Measurements from ENCODE around the gene EEA1. TPM values are rescaled to one million over a fixed set of nuclear protein-coding genes. Genes with fewer than 3 reads are reported as not detected.

Gene EEA1
- total and polyA plus RNA-seq, 4 donors: 5.3 to 56.7 (median 24.6) TPM

DNA sequence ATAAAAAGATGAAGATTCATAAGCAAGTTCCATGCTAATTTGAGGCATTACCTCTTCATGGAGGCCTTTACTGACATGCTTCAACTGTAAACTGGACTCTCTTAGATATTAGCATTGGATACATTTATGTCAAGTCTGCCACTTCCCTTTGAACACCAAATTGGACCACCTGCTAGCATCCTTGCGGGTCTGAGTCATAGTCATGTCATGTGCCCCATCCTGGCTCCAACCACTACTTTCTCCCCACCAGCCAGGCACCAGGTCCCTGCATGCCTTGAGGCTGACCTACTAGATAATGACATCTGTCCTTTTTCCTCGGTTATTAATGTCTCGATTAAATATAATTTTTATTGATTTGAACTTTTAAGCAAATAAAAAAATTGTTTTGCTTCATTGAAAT lies 32.9 kb upstream of the EEA1 start:
- WGBS, 2 donors: 95 to 98% methylated on average over 3 of the region's 3 CpGs
- intact Hi-C loops (cut with DNase I): no loop called here
- ATAC-seq (ENCODE audit: low FRiP score): no peak

GRCh38 chr12:92955997-92956663 lies 27.0 kb upstream of the EEA1 start:
- Histone ChIP-seq H3K36me3 (ENCODE audit: control insufficient read depth in 1 of 2, insufficient read depth in 2 of 2, low read length in 1 of 2) (no peaks in the 10 kb centered on the region), H3K4me1 (ENCODE audit: control insufficient read depth in 1 of 2, insufficient read depth in 2 of 2, low read length in 2 of 2) (no peaks in the 10 kb centered on the region), H3K27me3 (ENCODE audit: control insufficient read depth in 1 of 2, insufficient read depth in 2 of 2, low read length in 1 of 2) (no peaks in the 10 kb centered on the region), H3K27ac (ENCODE audit: low read depth in 1 of 2, low read length in 2 of 2) (no peak overlapping the region), H3K4me3 (ENCODE audit: low read length in 2 of 2) (no peak overlapping the region), H3K9me3 (ENCODE audit: control insufficient read depth, low read length) (peaks cover 5% of the 10 kb centered on the region)
- ATAC-seq (ENCODE audit: low FRiP score) (no peak), DNase-seq (no peak)
- WGBS, 2 donors: 54 to 61% methylated on average over 2 of the region's 2 CpGs
- intact Hi-C loops (cut with DNase I): no loop called here

More for the DNA sequence above, 32.9 kb upstream of the EEA1 start:
- no peak overlapping the region for H3K4me3 ChIP-seq (ENCODE audit: low read length in 2 of 2)
- no peaks in the 10 kb centered on the region for H3K4me1 ChIP-seq (ENCODE audit: control insufficient read depth in 1 of 2, insufficient read depth in 2 of 2, low read length in 2 of 2)
- H3K27ac ChIP-seq (ENCODE audit: low read depth in 1 of 2, low read length in 2 of 2): no peak overlapping the region
- no peak for DNase-seq
- H3K9me3 ChIP-seq (ENCODE audit: control insufficient read depth, low read length): no peaks in the 10 kb centered on the region
- H3K27me3 ChIP-seq (ENCODE audit: control insufficient read depth in 1 of 2, insufficient read depth in 2 of 2, low read length in 1 of 2): no peaks in the 10 kb centered on the region
- H3K36me3 ChIP-seq (ENCODE audit: control insufficient read depth in 1 of 2, insufficient read depth in 2 of 2, low read length in 1 of 2): no peaks in the 10 kb centered on the region

DNA sequence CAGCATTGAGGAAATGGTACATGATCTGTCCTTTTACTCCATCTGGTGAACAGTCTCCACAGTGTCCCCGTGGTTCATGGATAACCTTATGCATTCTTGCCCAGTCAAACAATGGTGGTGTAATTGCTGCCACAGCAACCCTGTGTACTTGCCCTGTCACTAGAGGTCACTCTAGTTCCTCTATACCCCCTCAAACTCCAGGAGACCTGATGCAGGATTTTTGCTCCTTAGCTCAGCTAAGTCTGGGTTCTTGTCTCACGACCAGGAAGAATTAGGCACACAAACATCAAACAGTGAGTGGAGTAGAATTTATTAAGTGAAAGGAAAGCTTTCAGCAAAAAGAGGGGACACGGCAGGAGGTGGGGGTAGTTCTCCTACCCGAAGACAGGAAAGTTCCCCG lies 24.7 kb upstream of the EEA1 start:
- Histone ChIP-seq H3K4me3 (ENCODE audit: low read length in 2 of 2) (no peak overlapping the region), H3K27me3 (ENCODE audit: control insufficient read depth in 1 of 2, insufficient read depth in 2 of 2, low read length in 1 of 2) (no peaks in the 10 kb centered on the region), H3K27ac (ENCODE audit: low read depth in 1 of 2, low read length in 2 of 2) (no peak overlapping the region), H3K36me3 (ENCODE audit: control insufficient read depth in 1 of 2, insufficient read depth in 2 of 2, low read length in 1 of 2) (no peaks in the 10 kb centered on the region), H3K9me3 (ENCODE audit: control insufficient read depth, low read length) (peaks cover 5% of the 10 kb centered on the region), H3K4me1 (ENCODE audit: control insufficient read depth in 1 of 2, insufficient read depth in 2 of 2, low read length in 2 of 2) (no peaks in the 10 kb centered on the region)
- no peak for DNase-seq
- no peak for ATAC-seq (ENCODE audit: low FRiP score)
- intact Hi-C loops (cut with DNase I): no loop called here
- 79 to 86% methylated on average over 5 of the region's 5 CpGs for WGBS, 2 donors

- H3K9me3 ChIP-seq (ENCODE audit: control insufficient read depth, low read length): peaks cover 5% of the 10 kb centered on the region
- DNase-seq (no peak), ATAC-seq (ENCODE audit: low FRiP score) (no peak)
- no peaks in the 10 kb centered on the region for H3K36me3 ChIP-seq (ENCODE audit: control insufficient read depth in 1 of 2, insufficient read depth in 2 of 2, low read length in 1 of 2)
- H3K4me3 ChIP-seq (ENCODE audit: low read length in 2 of 2): no peak overlapping the region
- WGBS, 2 donors: 16 to 28% methylated on average over 7 of the region's 7 CpGs
- intact Hi-C loops (cut with DNase I): no loop called here
- no peaks in the 10 kb centered on the region for H3K4me1 ChIP-seq (ENCODE audit: control insufficient read depth in 1 of 2, insufficient read depth in 2 of 2, low read length in 2 of 2)
- H3K27me3 ChIP-seq (ENCODE audit: control insufficient read depth in 1 of 2, insufficient read depth in 2 of 2, low read length in 1 of 2): no peaks in the 10 kb centered on the region
- no peak overlapping the region for H3K27ac ChIP-seq (ENCODE audit: low read depth in 1 of 2, low read length in 2 of 2)
Observed at GRCh38 chr12:92952394-92952793, 23.3 kb upstream of the EEA1 start.

- intact Hi-C loops (cut with DNase I): no loop called here
- Histone ChIP-seq H3K4me1 (ENCODE audit: control insufficient read depth in 1 of 2, insufficient read depth in 2 of 2, low read length in 2 of 2) (no peaks in the 10 kb centered on the region), H3K36me3 (ENCODE audit: control insufficient read depth in 1 of 2, insufficient read depth in 2 of 2, low read length in 1 of 2) (no peaks in the 10 kb centered on the region), H3K27me3 (ENCODE audit: control insufficient read depth in 1 of 2, insufficient read depth in 2 of 2, low read length in 1 of 2) (no peaks in the 10 kb centered on the region), H3K27ac (ENCODE audit: low read depth in 1 of 2, low read length in 2 of 2) (no peak overlapping the region), H3K4me3 (ENCODE audit: low read length in 2 of 2) (no peak overlapping the region), H3K9me3 (ENCODE audit: control insufficient read depth, low read length) (peaks cover 5% of the 10 kb centered on the region)
- no peak for ATAC-seq (ENCODE audit: low FRiP score)
- WGBS, 2 donors: 93 to 95% methylated on average over 4 of the region's 4 CpGs
- no peak for DNase-seq
Observed at GRCh38 chr12:92951006-92951405, 21.9 kb upstream of the EEA1 start.

- Histone ChIP-seq H3K36me3 (ENCODE audit: control insufficient read depth in 1 of 2, insufficient read depth in 2 of 2, low read length in 1 of 2) (no peaks in the 10 kb centered on the region), H3K4me3 (ENCODE audit: low read length in 2 of 2) (no peak overlapping the region), H3K27ac (ENCODE audit: low read depth in 1 of 2, low read length in 2 of 2) (no peak overlapping the region), H3K9me3 (ENCODE audit: control insufficient read depth, low read length) (peaks cover 5% of the 10 kb centered on the region), H3K4me1 (ENCODE audit: control insufficient read depth in 1 of 2, insufficient read depth in 2 of 2, low read length in 2 of 2) (no peaks in the 10 kb centered on the region), H3K27me3 (ENCODE audit: control insufficient read depth in 1 of 2, insufficient read depth in 2 of 2, low read length in 1 of 2) (no peaks in the 10 kb centered on the region)
- no peak for DNase-seq
- WGBS, 2 donors: 74 to 84% methylated on average over 4 of the region's 4 CpGs
- no peak for ATAC-seq (ENCODE audit: low FRiP score)
- intact Hi-C loops (cut with DNase I): no loop called here
Observed at GRCh38 chr12:92950011-92950410, 20.9 kb upstream of the EEA1 start.

- intact Hi-C loops (cut with DNase I): no loop called here
- no peaks in the 10 kb centered on the region for H3K36me3 ChIP-seq (ENCODE audit: control insufficient read depth in 1 of 2, insufficient read depth in 2 of 2, low read length in 1 of 2)
- no peak overlapping the region for H3K27ac ChIP-seq (ENCODE audit: low read depth in 1 of 2, low read length in 2 of 2)
- 88 to 96% methylated on average over 1 of the region's 1 CpG for WGBS, 2 donors
- H3K4me3 ChIP-seq (ENCODE audit: low read length in 2 of 2): no peak overlapping the region
- no peaks in the 10 kb centered on the region for H3K4me1 ChIP-seq (ENCODE audit: control insufficient read depth in 1 of 2, insufficient read depth in 2 of 2, low read length in 2 of 2)
- H3K9me3 ChIP-seq (ENCODE audit: control insufficient read depth, low read length): peaks cover 5% of the 10 kb centered on the region
- no peak for DNase-seq
- H3K27me3 ChIP-seq (ENCODE audit: control insufficient read depth in 1 of 2, insufficient read depth in 2 of 2, low read length in 1 of 2): no peaks in the 10 kb centered on the region
- ATAC-seq (ENCODE audit: low FRiP score): no peak
Observed at GRCh38 chr12:92949466-92949865, 20.4 kb upstream of the EEA1 start.

DNA sequence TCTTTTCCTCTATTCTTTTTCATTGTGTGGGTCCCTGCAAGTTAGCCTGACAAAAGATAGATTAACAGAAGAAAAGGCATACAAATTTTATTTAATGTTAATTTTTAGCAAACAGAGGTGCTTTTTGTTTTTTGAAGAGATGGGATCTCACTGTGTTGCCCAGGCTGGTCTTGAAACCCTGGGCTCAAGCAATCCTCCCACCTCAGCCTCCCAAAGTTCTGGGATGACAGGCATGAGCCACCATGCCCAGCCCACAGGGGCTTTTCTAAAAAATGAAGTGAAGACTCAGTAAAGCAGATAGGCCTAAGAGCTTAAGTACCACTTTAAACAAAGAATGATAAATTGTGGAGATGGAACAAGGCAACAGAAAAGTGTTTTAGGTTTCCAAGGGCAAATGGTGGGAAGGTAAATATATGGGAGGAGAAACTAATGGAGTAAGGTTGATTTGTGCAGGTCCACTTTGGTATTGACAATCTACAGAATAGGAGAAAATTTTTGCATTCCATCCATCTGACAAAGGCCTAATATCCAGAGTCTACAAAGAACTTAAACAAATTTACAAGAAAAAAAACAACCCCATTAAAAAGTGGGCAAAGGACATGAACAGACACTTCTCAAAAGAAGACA lies 18.6 kb upstream of the EEA1 start:
- H3K4me3 ChIP-seq (ENCODE audit: low read length in 2 of 2): no peak overlapping the region
- no peaks in the 10 kb centered on the region for H3K4me1 ChIP-seq (ENCODE audit: control insufficient read depth in 1 of 2, insufficient read depth in 2 of 2, low read length in 2 of 2)
- no peaks in the 10 kb centered on the region for H3K27me3 ChIP-seq (ENCODE audit: control insufficient read depth in 1 of 2, insufficient read depth in 2 of 2, low read length in 1 of 2)
- intact Hi-C loops (cut with DNase I): no loop called here
- no peak overlapping the region for H3K27ac ChIP-seq (ENCODE audit: low read depth in 1 of 2, low read length in 2 of 2)
- H3K36me3 ChIP-seq (ENCODE audit: control insufficient read depth in 1 of 2, insufficient read depth in 2 of 2, low read length in 1 of 2): no peaks in the 10 kb centered on the region
- no peaks in the 10 kb centered on the region for H3K9me3 ChIP-seq (ENCODE audit: control insufficient read depth, low read length)
- ATAC-seq (ENCODE audit: low FRiP score) (no peak), DNase-seq (no peak)

- intact Hi-C loops (cut with DNase I): no loop called here
- 94 to 100% methylated on average over 2 of the region's 2 CpGs for WGBS, 2 donors
- Histone ChIP-seq H3K27me3 (ENCODE audit: control insufficient read depth in 1 of 2, insufficient read depth in 2 of 2, low read length in 1 of 2) (no peaks in the 10 kb centered on the region), H3K4me1 (ENCODE audit: control insufficient read depth in 1 of 2, insufficient read depth in 2 of 2, low read length in 2 of 2) (no peaks in the 10 kb centered on the region), H3K9me3 (ENCODE audit: control insufficient read depth, low read length) (no peaks in the 10 kb centered on the region), H3K36me3 (ENCODE audit: control insufficient read depth in 1 of 2, insufficient read depth in 2 of 2, low read length in 1 of 2) (no peaks in the 10 kb centered on the region), H3K27ac (ENCODE audit: low read depth in 1 of 2, low read length in 2 of 2) (no peak overlapping the region), H3K4me3 (ENCODE audit: low read length in 2 of 2) (no peak overlapping the region)
- DNase-seq (no peak), ATAC-seq (ENCODE audit: low FRiP score) (no peak)
Observed at GRCh38 chr12:92945659-92946220, 16.6 kb upstream of the EEA1 start.
